CD4-positive, alpha-beta T cell treated with Interleukin-15 for 4 hours (primary cell): Measurements from ENCODE around the gene MYH13.

Experiments
- DNase-seq: peaks from one replicate; pipeline ENCODE4 v3.0.0-alpha.2; 2020; ENCODE audit warnings: low spot score

MYH13 gene

GRCh38 chr17:10344816-10345215 is 28.0 kb downstream of the MYH13 start:
- DNase-seq = no peak

GRCh38 chr17:10339051-10339450 is 33.8 kb downstream of the MYH13 start:
- DNase-seq = no peak

DNA sequence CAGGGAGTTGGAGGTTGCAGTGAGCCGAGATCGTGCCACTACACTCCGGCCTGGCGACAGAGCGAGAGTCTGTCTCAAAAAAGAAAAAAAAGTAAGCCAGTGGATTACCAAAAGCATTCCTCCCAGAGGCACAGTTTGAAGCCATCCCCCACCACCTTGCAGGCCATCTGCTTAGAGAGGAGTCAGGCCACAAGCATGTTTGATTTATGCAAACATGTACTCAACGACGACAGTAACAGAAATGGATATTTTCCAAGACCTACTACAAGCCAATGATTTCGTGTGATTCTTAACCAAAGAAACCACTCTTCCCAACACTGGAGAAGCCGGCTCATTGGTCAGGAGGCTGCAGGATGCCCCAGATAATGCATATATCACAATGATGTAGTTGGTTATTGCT is 34.8 kb downstream of the MYH13 start:
- no peak for DNase-seq

- DNase-seq = no peak
Measured at GRCh38 chr17:10337136-10337535, 35.7 kb downstream of the MYH13 start.

- no peak for DNase-seq
Measured at GRCh38 chr17:10336393-10336792, 36.4 kb downstream of the MYH13 start.

DNA sequence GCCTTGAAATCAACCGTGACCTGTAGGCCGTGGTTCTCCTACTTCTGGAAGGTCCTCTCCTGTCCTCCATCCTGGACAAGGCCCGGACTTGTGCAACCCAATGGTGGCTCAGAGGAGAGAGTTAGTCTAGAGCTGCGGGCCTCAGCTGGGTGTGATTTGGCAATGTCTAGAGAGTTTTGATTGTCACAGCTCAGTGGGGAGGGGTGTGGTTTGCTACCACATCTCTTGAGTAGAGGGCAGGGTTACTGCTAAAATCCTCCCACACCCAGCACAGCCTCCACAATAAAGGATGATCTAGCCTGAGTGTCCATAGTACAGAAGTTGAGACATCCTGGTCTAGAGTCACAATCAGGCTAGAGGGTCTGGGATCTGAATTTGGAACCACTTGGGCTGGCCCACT is 40.3 kb downstream of the MYH13 start:
- no peak for DNase-seq

DNA sequence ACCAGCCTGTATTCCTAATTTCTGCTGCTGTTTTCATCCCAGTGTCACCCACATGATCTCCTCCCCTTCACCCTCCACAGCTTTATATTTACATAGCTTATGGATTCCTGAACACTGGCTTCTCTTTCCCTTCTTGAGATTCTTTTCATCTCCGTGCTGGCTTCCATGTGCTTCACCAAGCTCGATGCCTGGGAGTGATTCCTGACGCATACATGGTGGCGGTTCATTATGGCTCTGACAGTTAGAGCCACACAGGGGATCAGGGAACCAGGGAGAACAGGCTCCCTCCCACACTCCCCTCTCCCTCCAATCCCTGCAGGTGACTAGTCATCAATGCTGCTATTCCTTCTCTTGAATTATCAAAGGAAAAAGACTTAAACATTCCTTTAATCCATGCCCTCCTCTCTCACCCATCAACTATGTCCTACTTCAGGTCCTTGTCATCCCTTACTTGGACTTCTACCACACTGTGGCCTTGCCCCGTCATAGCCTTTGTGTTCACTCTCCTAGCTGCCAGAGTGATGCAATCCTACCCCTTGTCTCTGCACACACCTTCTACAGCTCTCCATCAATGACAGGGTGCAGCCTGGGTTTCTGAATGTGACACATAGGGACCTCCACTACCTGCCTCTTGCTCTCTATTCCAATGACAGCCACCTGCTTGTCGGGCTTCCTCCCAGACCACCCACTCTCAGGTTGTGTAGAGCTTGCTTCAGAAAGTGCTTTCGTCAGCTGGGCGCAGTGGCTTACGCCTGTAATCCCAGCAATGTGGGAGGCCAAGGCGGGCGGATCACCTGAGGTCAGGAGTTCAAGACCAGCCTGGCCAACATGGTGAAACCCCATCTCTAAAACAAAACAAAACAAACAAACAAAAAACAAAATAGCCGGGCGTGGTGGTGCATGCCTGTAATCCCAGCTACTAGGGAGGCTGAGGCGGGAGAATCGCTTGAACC is 43.6 kb downstream of the MYH13 start:
- no peak for DNase-seq

DNA sequence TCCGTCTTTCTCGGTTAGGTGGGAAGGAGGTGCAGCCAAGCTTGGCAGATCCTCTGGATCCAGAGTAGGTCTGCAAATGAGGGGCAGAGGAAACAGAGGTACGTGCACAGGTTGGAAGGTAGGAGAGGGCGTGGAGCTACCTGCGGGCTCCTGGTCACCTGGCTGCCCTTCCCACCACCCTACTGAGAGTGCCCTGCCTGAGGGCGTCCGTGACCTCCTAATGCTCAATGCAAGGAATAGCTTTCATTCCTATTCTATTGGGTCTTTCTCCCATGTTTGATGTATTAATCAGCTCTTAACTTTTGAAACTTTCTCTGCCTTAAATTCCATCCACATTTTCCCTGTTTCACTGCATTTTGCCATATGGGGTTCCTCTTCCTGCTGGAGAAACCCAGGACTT is 44.6 kb downstream of the MYH13 start:
- no peak for DNase-seq

DNA sequence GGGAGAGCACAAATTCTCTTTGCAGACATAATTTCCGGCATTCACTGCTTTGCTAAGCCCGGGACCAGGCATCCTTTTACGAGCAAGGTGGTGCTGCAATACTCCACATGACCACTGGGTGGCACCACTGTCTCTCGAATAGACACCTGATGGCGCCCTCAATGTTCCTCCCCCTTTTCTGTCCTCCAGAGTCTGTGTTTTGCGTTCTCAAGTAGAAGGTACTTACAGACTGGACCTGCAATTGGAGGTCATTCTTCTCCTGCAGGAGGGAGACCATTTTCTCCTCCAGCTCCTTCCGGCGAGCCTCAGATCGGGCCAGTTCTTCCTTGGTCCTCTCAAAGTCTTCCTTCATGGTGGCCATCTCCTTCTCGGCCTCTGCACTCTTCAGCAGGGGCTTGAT is 45.2 kb downstream of the MYH13 start:
- peak; percentile 54 for DNase-seq

DNA sequence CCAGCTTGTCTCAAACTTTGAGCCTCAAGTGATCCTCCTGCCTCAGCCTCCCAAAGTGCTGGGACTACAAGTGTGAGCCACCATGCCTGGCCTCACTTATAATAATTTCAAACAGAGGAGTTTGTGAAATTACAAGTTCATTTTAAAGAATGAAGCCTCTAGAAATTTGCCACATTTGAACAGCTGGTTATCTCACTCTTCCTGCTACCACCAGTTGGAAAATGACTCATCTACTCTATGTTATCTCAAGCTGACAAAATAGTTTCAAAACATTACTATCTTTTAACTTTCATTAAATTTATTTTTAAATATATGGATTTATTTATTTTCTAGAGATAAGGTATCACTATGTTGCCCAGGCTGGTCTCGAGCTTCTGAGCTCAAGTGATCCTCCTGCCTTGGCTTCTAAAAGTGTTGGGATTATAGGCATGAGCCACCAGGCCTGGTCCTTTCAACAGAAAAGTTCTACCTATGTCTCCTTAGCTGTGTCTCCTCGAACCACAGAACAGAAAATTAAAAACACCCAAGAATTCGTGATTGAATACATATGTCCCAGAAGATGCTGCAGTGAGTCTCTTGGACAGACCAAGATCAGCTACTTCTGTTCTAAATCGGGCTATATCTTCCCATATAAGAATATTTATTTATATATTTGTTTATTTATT is 47.6 kb downstream of the MYH13 start:
- DNase-seq = no peak

GRCh38 chr17:10323812-10324610 is 48.8 kb downstream of the MYH13 start:
- no peak for DNase-seq

DNA sequence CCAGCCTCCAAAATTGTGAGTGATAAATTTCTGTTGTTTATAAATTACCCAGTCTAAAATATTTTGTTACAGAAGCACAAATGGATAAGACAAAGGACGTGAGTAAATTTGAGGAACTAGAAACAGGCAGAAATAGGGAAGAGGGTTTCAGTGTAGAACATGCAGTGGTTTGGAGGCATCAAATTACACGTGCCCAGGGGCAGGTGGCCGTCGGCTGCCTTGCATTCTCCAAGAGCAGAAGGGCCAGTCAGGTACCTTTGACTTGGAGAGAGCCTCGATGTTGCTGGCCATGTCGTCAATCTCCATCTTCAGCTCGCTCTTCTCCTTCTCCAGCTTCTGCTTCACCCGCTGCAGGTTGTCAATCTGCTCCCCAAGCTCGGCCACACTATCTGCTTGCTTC is 54.3 kb downstream of the MYH13 start:
- DNase-seq = no peak

- no peak for DNase-seq
Measured at GRCh38 chr17:10317543-10317834, 55.3 kb downstream of the MYH13 start.

- DNase-seq = no peak
Measured at GRCh38 chr17:10316801-10317542, 55.8 kb downstream of the MYH13 start.

- no peak for DNase-seq
Measured at GRCh38 chr17:10314329-10314728, 58.5 kb downstream of the MYH13 start.

DNA sequence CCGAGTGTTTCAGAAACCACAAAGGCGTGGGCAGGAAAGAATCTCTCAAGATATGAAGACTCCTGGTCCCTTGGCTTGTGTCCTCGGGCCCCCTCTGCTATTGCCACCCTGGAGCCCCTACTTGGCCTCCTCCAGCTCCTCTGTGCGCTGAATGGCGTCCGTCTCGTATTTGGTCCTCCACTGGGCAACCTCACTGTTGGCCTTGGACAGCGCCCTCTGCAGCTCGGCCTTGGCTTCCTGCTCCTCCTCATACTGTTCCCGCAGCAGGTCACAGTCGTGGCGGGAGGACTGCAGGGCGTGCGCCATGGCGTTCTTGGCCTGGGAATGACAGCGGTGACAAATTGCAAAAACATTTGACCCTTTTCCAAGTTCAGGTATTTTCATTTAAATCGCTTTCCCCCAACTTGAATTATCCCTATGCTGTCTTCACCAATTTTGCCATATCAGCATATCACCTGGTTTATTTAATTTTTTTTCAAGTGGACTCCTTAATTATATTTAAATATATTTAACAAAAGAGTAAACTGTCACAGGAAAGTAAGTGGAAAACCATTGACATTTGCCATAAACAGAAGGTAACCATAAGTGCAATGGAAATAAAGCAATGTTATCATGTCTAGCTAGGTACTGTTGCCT is 59.7 kb downstream of the MYH13 start:
- DNase-seq = no peak

- no peak for DNase-seq
Measured at GRCh38 chr17:10311131-10311530, 61.7 kb downstream of the MYH13 start.

DNA sequence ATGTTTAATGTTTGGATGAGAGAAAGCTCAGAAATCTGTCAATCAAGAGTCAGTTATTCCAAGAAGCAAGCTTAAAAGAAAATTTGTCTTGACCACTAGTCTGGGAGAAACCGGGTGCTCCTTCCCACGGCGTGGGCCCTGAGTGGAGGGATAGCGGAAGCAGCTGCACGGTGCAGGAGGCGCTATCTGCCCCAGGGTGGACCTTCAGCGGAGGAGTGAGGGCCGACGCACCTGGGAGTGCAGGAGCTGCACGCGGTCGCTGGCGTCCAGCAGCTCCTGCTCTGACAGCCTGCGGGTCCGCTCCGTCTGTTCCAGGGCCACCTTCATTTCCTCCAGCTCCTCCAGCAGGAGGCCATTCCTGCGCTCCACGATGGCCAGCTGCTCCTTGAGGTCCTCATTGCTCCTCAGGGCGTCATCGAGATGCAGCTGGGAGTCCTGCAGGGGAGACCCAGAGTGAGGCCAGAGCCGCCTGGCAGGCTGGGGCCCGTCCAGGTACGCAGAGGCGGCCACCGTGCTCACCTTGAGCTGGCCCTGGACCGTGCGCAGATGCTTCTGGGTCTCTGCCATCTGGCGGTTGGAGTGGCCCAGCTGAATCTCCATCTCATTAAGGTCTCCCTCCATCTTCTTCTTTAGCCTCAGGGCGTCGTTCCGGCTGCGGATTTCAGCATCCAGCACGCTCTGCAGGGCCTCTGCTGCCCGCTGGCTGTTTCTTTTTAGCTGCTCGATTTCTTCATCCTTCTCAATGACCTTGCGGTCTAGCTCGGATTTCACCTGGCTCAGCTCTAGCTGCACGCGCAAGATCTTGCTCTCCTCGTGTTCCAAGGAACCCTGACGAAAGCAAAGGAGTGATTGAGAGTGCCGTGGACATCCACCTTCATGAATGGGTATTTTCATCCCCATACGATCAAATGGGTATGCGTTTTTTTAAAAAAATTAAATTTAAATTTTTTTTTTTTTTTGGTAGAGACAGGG is 63.5 kb downstream of the MYH13 start:
- no peak for DNase-seq

DNA sequence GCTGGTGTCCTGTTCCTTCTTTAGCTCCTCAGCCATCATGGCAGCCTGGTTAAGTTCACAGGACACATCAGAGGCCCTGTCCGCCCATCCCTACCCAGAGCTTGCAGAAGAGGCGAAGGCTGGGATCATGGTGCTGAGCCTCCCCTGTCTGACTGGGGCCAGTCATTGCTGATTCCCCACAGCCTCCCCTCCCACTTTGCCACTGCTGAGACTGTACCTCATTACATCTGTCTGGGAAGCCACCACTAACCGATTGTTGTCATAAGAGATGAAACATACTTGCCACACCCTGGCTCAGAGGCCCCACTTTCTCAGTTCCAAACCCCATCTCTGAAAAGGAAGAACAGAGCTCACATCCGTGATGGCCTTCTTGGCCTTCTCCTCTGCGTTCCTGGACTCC is 66.2 kb downstream of the MYH13 start:
- DNase-seq = no peak

DNA sequence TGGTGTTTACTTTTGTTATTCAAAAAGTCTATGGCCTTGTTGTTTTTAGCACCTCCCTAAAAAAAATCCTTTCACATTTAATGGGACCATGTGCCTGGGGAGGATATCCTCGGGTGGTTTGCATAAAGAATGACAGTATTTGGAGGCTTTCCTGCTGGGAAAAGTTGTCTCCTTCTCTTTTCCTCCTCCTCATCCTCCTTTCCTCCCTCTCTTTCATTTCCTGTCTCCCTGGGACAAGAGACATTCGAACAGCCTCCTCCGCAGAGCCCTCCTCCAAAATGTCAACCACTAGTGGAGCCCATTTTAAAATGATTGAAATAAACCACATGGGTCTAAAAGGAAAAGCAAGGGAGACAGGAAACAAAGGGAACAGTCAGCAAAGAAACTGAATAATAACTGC is 67.4 kb downstream of the MYH13 start:
- DNase-seq = no peak
